Hematopoietic multipotent progenitor cell (in vitro differentiated cells): ENCODE data around the gene LZTFL1. TPM values are rescaled to one million over a fixed set of nuclear protein-coding genes. Genes with fewer than 3 reads are reported as not detected.

ENCODE experiments used
- DNase-seq, 3 donors: peaks; one replicate each; pipeline ENCODE4 v3.0.0-alpha.2; 2011 to 2015; ENCODE audit warnings: low read depth in 2 of 3, low spot score in 2 of 3
- total RNA-seq: library from RNA; depleted of rRNA; stranded (reverse); fragments of >200 nt; gene quantifications from one replicate; pipeline ENCODE4 v1.2.3, GENCODE V29; 2012

The LZTFL1 gene
- total RNA-seq, 1 donor, result 10.0 TPM

DNA sequence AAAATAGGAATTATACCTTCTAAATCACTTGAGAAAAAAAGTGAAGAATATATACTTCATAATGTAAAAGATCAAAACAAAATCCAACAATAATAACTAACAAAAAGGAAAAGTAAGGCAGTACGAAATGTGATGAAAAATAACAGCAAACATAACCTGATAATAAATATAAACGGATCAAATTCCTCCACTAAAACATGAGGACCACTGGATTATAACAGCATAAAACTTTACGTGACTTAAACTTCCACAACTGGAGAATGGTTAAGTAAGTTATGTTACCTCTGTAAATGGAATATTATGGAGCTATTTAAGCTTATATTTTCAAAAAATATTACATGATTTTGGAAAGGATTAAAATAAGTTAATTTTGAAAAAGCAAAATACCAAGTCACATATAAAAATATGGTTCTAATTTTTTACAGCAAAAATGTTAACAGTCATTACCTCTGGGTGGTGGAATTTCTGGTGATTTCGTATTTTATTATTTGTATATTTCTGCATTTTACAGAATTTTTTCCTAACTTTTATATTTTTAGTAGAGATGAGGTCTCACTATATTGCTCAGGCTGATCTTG lies 52.6 kb downstream of the LZTFL1 start:
- DNase-seq, result no peak

GRCh38 chr3:45787551-45787950 lies 54.4 kb downstream of the LZTFL1 start:
- no peak for DNase-seq

DNA sequence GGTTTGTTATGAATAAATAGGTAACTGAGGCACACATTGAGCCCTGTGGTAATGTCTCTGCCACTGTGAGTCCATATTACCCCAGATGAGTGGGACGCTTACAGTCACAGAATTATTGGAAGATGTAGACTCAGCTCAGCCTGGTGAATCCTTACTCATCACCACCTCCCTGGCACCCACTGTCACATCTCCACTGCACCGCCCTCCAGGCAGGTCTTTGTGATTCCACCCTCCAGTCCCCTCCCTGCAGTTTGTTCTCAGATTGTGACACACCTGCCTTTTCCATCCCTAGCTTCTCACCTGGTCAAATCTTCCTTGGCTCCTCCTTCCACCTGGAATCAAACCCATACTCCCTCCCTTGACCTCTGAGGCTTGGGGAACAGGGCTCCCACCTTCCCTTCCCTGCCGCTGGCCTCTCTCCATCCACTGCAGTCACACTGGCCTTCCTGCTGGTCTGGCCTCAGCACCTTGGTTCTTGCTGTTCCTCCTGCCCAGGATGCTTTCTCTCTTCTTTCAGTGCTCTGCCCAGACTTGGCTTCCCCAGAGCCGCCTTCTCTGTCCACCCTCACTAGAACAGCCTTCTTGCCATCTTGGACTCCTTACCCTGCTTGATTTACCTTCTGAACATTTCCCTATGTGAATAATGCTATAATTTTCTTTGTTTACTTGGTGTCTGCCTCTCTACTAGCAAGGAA lies 55.0 kb downstream of the LZTFL1 start:
- no peak for DNase-seq

DNA sequence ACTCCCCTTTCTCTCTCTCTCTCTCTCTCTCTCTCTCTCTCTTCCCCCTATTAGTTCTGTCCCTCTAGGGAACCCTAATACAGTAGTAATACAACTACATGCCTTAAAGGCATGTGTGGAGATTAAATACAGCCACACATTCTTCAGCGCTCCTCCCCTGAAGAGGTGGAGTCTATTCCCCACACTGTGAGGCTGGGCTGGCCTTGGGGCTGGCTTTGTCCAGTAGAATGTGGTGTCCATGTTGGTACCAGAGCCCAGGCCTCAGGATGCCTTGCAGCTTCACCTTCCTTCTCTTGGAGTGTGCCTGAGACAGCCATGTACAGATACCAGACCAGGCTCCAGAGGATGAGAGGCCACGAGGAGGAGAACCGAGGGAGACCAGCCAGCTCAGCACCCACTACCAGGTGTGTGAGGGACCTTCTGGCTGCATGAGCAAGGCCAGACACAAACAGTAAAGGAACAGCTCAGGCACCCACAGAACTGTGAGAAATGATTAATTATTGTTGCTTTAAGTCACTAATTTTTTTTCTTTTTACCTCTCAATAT lies 56.2 kb downstream of the LZTFL1 start:
- no peak for DNase-seq

GRCh38 chr3:45783667-45784066 lies 58.3 kb downstream of the LZTFL1 start:
- DNase-seq, result no peak

DNA sequence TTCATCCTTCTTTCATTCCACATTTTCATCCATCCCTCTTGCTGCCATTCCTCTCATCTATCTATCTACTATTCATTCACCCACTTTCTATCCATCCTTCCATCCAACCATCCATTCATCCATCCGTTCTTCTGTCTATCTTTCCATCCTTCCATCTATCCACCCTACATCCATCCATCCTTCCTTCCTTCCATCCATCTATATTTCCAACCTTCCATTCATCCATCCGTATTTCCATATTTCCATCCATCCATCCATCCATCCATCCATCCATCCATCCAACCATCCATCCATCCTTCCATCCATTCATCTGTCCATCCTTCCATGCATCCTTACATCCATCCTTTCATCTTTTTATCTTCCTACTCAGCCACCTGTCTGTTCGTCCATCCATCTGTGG lies 59.5 kb downstream of the LZTFL1 start:
- no peak for DNase-seq

GRCh38 chr3:45781841-45782240 lies 60.1 kb downstream of the LZTFL1 start:
- no peak for DNase-seq

DNA sequence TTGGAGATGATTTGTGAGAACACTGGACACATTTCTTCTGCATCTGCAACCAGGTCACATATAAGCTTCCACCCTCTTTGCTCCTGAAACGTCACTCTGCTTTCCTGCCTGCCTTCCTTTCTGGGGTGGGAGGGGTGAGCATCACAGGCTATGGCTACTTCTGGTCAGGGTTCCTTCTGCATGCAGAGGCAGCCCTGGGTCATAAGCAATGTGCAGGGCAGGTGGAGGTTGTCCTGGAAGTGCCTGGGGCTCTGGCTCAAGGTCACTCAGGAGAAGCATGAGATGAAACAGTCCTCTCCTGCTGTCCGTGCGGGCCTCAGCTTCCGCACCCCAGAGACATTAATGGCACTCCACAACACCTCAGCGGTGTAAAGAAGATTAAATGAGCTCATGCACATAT lies 60.6 kb downstream of the LZTFL1 start:
- DNase-seq, result no peak

GRCh38 chr3:45779746-45780735 lies 61.9 kb downstream of the LZTFL1 start:
- no peak for DNase-seq

DNA sequence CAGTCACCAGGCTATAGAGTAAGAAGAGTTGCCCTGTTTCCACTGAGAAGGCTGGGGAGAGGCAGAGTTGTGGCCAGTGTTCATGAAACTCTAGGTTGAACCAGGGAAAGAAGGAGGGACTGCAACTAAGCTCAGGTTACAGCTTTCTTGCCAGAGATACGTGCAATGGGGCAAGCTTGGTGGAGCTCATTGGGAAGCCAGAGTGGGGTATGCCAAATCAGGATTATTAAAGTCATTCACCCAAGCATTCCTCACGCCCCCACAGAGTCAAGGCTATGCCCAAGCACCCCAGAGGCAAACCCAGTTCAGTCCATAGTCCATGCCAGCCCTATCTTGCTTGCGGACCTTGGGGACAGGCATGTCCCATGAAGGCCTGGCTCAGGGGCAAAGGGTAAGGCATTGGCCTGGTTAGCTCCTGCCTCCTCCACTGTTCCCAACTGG lies 63.1 kb downstream of the LZTFL1 start:
- no peak for DNase-seq

DNA sequence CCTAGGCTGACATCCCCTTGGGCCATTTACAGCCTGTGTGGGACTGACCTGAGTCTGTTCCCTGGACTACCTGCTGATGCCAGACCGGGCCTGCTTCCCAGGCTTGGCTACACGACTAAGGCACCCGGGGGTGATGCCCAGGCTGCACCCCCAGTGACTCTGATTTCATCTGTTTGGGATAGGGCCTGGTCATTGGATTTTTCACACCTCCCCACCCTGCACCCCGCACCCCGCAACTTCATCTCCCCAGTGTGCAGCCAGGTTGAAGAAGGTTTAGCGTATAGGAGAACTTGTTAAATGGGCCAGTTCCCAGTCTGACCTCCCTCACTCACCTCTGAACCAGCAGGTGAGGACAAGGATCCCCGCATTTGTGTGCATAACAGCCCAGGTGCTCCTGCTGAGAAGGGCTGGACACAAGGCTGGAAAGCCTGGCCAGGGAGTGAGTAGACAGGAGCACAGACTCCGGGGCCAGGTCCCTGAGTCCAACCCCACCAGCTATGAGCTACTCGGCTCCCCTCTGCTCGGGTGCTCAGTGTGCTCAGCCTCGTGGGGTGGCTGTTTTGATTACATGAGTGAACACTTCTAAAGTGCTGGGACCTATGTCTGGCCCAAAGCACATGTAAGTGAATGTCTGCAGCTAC lies 64.1 kb downstream of the LZTFL1 start:
- no peak for DNase-seq

GRCh38 chr3:45777111-45777745 lies 64.7 kb downstream of the LZTFL1 start:
- DNase-seq, result no peak

GRCh38 chr3:45776611-45777010 lies 65.3 kb downstream of the LZTFL1 start:
- DNase-seq, result no peak

DNA sequence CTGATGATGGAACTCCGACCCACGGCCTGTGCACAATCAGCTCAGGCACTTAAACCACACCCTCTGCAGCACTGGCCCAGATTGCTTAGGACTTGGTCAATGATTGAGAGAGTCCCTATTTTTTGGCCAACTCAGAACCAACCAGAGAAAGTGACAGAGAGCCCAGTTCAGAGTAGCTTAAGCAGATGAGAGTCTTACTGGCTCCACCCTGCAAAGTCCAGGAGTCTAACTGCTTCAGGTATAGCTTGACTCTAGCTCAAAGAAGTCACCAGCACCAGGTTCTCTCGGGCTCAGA lies 65.7 kb downstream of the LZTFL1 start:
- no peak for DNase-seq

GRCh38 chr3:45775571-45776300 lies 66.2 kb downstream of the LZTFL1 start:
- no peak for DNase-seq

DNA sequence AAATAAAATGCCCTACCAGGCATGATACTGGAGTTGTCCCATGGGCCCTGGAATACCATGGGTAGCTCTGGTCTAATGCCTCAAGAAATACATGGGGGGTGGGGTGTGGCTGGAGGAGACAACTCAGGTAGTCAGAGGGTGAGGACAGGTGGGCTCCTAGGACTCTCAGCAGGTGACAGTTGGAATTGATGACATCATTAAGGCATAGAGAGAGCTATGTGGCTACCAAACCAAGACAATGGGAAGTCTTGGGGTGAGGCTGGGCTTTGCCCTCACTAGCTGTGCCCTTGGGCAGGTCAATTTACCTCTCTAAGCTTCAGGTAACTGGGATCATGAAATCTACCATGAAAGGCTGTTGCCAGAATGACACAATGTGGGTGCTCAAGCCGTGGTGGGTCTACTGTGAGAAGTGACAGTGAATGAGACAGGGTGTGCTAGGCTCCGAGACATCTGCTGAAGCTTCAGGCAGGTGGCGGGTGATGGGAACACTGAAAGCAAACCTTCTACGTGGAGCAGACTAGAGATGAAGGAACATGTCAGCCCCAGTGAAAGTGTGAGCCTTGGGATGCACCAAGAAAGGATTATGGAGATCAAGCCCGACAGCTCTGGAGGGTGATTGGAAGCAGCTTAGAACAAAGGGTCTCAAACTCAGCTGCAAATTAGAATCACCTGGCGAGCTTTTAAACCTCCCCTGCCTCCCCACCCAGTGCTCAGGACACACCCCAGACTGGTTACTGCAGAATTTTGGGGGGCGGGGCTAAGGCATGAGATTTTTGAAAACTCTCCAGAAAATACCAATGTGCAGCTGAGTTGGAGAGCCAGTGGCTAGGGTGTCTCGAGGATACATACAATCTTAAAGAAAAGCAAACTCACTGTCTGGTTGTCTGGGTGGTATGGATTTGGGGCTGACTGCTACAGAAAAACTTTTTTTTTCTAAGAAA lies 67.1 kb downstream of the LZTFL1 start:
- DNase-seq, result no peak

DNA sequence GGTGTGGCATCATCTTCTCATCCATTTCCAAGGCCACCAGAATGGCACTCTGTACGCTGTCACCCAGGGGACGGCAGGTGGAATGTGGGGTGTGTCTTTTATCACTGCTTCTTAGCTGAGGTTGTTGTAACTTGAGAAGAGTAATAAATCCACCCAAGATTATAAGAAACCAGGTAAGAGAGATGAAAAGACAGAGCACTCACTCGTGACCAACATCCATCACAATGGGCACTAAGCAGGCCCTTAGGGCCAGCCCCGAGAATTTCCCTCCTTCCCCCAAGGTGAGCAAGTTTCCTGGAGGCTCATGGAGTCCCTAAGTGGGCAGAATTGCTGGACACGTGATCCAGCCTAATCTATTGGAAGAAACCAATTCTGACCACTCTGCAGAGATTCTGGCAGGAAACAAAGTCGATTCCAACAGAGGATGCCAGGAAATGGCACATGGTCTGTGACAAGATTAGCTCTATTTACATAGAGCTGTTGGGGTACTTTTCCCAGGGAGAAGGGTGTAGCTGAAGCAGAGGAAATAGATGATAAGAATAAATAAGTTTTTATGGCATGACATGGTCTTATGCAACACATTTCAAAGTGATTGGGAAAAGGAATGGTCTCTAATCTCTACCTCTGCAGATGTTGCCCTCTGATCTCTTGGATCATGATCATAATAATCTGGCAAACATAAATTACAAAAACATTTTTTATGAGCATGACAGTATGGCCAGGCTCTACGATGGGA lies 68.0 kb downstream of the LZTFL1 start:
- DNase-seq, result no peak
